ENCODE measurements around the gene CCR5.

CCR5 gene

DNA sequence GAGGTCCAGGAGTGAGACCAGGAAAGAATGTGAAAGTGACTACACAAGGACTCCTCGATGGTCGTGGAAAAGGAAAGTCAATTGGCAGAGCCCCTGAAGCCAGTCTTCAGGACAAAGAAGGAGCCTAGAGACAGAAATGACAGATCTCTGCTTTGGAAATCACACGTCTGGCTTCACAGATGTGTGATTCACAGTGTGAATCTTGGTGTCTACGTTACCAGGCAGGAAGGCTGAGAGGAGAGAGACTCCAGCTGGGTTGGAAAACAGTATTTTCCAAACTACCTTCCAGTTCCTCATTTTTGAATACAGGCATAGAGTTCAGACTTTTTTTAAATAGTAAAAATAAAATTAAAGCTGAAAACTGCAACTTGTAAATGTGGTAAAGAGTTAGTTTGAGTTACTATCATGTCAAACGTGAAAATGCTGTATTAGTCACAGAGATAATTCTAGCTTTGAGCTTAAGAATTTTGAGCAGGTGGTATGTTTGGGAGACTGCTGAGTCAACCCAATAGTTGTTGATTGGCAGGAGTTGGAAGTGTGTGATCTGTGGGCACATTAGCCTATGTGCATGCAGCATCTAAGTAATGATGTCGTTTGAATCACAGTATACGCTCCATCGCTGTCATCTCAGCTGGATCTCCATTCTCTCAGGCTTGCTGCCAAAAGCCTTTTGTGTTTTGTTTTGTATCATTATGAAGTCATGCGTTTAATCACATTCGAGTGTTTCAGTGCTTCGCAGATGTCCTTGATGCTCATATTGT is 10.8 kb upstream of the CCR5 start:
- DNase-seq: no peak

DNA sequence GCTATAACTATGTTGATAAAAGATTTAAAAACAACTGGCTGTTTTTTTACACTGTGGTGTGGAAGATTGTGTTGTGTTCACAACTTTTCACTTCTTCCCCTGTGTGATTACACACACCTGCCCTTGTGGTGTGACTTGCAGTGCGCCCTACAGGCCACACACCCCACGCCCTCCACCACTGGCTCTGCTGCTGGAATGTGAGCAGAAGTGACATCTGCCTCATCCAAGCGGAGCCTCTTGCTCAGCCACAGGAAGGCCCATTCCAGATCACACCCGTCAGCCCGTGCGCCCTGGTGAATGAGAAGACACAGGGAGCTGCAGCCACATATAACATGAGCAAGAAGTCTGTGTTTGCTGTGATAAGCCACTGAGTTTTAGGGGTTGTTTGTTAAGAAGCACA is 9.8 kb upstream of the CCR5 start:
- DNase-seq: no peak

DNA sequence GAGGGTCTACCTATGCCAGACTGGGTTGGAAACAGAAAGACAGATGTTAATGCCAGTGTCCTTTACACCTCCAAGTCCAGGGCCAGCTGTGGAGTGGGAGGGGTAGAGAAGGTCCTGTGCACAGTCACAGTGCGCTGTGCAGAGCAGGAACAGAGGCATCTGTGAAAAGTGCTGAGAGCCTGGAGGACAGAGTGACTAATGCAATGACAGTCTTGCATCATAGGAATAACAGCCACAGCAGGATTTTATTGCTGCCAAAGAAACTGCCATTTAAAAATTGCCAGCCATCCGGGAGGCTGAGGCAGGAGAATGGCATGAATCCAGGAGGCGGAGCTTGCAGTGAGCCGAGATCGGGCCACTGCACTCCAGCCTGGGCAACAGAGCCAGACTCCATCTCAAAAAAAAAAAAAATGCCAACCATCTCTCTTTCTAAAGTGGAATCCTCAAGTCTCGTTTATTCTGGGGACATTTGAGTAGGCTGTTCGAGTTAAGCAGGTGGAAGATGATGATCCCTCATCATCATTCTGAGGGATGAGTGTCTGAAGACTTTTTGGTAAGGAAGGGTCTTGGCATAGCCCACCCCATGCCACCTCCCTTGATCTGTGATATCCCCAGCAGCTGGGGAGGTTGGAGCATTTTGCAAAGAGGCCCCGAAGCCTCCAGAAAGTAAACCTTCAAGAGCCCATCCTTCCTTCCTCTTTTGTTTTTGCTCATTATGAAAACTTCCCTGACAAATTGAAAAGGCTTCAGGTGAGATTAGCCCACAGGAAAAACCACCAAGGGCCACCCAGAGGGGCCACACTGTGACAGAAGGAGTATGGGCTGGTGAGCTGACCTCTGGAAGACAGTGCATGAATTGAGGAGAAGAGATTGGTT is 9.1 kb upstream of the CCR5 start:
- DNase-seq: no peak

DNA sequence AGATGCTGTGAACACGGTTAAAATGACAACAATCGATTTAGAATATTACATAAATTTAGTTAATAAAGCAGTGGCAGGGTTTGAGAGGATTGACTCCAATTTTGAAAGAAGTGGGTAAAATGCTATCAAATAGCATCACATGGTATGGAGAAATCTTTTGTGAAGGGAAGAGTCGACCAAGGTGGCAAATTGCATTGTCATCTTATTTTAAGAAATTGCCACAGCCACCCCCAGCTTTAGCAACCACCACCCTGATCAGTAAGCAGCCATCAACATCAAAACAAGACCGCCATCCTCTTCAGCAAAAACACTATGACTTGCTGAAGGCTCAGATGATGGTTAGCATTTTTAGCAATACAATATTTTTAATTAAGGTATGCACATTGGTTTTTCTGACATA is 5.7 kb upstream of the CCR5 start:
- no peak for DNase-seq

DNA sequence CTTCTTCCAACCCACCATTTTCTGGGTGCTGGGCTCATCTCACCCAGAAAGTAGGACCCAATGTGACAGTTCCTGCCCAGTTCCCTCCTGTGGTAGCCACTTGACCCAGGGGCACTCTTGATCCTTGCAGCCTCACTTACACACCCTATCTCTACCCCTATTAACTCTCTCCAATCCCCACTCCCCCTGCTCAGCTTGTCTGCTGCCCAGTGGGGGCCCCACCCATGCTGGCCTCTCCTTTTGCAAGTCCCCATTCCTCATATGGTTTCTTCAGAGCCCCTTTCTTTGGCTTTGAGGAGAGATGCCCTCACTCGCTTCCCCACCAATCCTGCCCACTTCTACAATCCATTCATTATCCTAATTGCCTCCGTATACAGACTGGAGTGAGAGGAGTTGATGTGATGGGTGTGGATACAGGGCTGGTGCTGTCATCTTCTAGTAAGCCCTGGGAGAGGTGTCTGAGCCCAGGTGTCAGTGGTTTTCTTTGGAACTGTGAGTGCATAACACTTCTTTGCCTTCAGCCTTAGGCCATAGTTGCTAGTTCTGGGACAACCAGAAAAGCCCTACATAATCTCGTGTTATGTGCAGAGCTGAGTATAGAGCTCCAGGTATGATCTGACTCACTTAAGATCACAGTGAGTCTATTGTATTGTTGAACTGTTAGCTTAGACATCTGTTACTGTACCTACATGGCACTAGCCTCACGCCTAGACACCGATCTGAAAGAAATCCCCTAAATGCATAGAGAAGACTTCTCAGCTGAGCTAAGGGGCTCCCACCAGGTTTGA is 4.8 kb upstream of the CCR5 start:
- no peak for DNase-seq

DNA sequence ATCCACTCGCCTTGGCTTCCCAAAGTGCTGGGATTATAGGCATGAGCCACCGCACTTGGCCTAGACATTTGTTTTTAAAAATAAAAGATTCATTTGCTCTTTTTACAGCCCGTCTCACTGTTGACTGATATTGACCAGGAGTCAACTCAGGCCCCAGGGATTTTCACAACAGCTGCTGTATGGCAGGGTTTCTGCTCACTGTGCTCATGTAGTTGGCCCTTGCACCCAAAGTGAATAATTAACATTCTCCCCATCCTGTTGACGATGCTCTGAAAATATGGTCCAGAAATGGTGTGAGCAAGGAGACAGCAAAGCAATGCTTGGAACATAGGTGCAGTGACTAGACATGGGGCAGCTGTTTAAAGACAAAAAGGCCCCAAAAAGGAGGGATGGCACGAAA is 2.9 kb upstream of the CCR5 start:
- DNase-seq: no peak

DNA sequence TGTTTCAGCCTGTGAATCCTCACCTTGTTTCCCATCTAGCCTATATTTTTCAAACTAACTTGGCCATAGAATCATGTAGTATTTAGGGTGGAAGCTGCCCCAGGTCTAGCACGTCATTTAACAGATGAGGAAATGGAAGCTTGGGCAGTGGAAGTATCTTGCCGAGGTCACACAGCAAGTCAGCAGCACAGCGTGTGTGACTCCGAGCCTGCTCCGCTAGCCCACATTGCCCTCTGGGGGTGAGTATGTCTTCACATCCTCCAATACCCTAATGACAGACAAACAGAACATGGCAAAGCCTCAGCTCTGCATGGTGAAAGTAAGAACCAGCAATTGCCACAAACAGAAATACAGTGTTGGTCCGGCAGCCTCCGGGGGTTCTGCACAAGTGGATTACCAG is 2.2 kb upstream of the CCR5 start:
- peak; percentile 88 for DNase-seq

DNA sequence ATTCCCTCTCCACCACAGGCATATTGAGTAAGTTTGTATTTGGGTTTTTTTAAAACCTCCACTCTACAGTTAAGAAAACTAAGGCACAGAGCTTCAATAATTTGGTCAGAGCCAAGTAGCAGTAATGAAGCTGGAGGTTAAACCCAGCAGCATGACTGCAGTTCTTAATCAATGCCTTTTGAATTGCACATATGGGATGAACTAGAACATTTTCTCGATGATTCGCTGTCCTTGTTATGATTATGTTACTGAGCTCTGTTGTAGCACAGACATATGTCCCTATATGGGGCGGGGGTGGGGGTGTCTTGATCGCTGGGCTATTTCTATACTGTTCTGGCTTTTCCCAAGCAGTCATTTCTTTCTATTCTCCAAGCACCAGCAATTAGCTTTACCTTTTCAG is 1.6 kb upstream of the CCR5 start:
- no peak for DNase-seq

DNA sequence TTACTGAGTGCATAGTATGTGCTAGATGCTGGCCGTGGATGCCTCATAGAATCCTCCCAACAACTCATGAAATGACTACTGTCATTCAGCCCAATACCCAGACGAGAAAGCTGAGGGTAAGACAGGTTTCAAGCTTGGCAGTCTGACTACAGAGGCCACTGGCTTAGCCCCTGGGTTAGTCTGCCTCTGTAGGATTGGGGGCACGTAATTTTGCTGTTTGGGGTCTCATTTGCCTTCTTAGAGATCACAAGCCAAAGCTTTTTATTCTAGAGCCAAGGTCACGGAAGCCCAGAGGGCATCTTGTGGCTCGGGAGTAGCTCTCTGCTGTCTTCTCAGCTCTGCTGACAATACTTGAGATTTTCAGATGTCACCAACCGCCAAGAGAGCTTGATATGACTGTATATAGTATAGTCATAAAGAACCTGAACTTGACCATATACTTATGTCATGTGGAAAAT is 1.0 kb upstream of the CCR5 start:
- no peak for DNase-seq

DNA sequence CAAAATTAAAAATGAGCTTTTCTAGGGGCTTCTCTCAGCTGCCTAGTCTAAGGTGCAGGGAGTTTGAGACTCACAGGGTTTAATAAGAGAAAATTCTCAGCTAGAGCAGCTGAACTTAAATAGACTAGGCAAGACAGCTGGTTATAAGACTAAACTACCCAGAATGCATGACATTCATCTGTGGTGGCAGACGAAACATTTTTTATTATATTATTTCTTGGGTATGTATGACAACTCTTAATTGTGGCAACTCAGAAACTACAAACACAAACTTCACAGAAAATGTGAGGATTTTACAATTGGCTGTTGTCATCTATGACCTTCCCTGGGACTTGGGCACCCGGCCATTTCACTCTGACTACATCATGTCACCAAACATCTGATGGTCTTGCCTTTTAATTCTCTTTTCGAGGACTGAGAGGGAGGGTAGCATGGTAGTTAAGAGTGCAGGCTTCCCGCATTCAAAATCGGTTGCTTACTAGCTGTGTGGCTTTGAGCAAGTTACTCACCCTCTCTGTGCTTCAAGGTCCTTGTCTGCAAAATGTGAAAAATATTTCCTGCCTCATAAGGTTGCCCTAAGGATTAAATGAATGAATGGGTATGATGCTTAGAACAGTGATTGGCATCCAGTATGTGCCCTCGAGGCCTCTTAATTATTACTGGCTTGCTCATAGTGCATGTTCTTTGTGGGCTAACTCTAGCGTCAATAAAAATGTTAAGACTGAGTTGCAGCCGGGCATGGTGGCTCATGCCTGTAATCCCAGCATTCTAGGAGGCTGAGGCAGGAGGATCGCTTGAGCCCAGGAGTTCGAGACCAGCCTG is 984 bp downstream of the CCR5 start:
- DNase-seq: no peak

DNA sequence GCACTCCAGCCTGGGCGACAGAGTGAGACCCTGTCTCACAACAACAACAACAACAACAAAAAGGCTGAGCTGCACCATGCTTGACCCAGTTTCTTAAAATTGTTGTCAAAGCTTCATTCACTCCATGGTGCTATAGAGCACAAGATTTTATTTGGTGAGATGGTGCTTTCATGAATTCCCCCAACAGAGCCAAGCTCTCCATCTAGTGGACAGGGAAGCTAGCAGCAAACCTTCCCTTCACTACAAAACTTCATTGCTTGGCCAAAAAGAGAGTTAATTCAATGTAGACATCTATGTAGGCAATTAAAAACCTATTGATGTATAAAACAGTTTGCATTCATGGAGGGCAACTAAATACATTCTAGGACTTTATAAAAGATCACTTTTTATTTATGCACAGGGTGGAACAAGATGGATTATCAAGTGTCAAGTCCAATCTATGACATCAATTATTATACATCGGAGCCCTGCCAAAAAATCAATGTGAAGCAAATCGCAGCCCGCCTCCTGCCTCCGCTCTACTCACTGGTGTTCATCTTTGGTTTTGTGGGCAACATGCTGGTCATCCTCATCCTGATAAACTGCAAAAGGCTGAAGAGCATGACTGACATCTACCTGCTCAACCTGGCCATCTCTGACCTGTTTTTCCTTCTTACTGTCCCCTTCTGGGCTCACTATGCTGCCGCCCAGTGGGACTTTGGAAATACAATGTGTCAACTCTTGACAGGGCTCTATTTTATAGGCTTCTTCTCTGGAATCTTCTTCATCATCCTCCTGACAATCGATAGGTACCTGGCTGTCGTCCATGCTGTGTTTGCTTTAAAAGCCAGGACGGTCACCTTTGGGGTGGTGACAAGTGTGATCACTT is 2.0 kb downstream of the CCR5 start:
- DNase-seq: peak; percentile 43

DNA sequence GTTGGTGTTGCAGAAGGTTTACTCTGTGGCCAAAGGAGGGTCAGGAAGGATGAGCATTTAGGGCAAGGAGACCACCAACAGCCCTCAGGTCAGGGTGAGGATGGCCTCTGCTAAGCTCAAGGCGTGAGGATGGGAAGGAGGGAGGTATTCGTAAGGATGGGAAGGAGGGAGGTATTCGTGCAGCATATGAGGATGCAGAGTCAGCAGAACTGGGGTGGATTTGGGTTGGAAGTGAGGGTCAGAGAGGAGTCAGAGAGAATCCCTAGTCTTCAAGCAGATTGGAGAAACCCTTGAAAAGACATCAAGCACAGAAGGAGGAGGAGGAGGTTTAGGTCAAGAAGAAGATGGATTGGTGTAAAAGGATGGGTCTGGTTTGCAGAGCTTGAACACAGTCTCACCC is 4.0 kb downstream of the CCR5 start:
- no peak for DNase-seq

DNA sequence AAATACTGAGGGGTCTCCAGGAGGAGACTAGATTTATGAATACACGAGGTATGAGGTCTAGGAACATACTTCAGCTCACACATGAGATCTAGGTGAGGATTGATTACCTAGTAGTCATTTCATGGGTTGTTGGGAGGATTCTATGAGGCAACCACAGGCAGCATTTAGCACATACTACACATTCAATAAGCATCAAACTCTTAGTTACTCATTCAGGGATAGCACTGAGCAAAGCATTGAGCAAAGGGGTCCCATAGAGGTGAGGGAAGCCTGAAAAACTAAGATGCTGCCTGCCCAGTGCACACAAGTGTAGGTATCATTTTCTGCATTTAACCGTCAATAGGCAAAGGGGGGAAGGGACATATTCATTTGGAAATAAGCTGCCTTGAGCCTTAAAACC is 4.5 kb downstream of the CCR5 start:
- no peak for DNase-seq

DNA sequence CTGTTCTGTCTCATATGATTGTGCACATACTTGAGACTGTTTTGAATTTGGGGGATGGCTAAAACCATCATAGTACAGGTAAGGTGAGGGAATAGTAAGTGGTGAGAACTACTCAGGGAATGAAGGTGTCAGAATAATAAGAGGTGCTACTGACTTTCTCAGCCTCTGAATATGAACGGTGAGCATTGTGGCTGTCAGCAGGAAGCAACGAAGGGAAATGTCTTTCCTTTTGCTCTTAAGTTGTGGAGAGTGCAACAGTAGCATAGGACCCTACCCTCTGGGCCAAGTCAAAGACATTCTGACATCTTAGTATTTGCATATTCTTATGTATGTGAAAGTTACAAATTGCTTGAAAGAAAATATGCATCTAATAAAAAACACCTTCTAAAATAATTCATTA is 5.1 kb downstream of the CCR5 start:
- DNase-seq: peak; percentile 59

DNA sequence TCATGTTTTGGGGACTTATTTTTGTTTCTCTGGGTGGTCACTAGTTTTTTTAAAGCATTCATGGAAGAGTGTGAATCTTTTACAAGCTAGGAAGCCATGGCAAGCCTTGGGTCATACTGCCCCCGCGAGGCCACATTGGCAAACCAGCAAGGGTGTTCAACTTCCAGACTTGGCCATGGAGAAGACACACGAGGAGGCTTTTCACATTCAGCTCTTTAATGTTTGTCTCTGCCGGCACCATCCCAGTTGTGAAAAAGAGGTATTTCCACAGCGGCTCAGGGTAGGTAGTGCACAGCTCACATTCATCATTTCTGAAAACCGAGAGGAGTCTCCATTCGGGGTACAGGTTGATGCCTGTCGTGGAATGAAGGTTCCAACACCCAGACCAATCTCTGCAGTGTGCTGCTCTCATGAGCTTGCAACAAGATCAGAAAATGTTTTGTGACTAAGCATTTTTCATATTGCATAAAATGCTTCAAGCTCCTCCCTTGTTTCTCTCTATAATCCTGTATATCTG is 7.7 kb downstream of the CCR5 start:
- DNase-seq: peak; percentile 66

DNA sequence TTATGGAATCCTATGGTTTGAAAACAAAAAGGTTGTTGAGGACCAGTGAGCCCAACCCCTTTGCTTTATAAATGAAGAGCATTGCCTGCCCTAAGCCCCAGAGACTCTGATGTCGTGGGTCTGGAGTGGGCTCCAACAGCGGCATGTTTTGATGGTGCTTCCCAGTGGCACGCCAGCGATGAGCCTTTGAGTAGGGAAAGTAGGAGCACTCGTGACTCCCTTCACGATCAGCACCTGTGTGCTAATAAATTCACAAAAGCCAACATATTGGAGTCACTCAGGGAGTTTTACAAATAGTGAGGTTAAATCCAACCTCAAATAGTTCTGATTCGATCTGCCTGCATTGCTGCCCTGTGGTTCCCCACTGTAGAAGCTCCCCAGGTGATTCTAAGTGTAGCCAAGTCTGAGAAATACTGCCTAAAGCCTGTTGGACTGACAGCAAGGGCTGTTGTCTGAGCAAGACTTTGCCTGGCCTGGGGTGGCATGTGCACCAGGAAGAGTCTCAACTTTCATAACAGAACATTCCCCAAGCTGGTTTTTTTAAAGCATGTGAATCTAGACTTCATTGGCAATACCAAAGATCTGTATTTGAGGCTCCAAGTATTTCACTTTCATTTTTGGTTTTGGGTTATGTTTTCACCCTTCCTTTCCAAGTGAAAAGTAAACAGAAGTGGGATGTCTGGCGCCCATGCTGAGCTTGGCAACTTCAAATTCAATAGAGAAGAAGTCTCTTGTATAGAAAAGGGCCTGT is 9.9 kb downstream of the CCR5 start:
- no peak for DNase-seq

DNA sequence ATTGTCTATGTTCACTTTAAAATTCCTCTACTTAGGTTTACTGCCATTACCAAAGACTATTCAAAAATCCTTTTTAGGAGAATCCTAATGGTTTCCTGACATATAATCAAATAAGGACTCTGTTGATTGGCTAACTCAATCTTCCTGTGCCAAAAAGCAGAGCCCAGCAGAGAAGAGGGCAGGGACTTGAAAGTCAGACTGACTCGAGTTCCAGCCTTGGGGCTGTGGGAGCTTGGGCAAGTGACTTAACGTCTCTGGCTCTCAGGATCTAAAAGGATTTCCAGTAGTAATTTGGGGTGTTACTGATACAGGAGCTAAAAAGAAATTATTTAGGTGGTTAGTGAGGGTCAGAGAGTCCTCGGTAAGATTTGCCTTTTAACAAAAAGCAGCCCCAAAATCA is 10.9 kb downstream of the CCR5 start:
- DNase-seq: no peak

DNA sequence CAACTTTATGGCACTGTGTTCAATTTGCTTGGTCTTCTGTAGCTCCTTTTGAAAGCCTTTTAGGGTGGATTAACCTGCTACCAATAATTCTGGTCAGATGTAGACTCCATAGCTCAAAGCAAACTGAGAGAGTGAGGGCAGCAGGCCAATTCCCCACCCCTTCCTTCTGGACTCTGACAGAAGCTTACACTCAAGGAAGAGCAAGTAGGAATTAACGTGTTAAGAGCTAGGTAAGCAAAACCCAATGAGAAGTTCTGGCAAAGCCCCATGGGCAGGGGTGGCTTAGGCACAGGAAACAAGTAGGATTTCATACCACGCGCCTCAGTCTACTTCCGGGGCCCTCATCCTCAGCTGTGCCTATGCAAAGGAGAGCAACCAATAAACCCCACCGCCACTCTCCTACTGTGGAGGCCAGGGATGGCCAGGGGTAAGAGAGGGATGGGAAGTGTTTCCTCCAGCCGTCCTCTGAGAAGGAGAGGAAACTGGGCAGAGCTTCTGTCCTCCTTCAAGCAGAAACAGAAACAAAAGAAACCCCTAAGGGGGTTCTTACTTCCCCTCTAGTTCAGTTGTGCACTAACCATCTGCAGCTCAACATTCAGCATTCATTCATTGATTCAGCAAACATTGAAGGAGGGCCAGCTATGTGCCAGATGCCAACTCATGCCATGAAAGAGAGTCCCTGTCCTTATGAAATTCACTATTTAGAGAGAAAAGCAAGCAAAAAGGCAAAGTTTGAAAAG is 12.6 kb downstream of the CCR5 start:
- DNase-seq: no peak

DNA sequence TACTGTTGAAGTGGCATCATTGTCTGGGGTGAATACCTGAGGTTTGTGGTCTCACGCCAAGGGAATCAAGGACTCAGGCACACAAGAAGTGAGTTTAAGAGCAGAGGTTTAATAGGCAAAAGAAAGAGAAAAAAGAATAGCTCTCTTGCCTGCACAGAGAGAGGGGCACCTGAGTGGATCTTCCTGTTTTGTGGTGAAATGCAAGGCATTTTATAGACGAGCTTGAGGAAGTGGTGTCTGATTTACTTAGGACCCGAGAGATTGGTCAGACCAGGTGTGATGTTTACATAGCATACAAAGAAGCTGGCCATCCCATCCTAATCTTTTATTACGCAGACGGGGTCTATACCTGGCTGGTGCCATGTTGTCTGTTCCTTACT is 13.2 kb downstream of the CCR5 start:
- DNase-seq: no peak

DNA sequence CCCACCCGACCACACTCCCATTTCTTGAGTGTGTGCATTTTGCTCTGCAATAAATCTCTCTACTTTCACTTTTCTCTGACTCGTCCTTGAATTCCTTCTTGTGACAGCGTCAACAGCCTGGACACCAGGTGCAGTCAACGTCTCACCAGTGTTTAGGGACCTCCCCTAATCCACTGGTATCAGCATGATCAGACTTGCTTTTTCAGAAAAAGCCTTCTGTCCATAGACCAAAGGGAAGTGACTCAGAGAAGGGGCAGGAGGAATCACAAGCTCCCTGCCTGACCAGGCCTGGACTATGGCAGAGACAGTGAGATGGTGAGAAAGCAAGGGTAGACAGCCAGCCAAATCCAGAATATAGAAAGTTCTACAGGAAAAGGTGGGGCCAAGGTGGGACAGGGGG is 15.5 kb downstream of the CCR5 start:
- peak; percentile 44 for DNase-seq
